SW 1271 (cell line): ENCODE data around the gene EMC1.
"Not testable (repeated sequence)": the region's sequence is repeated elsewhere in the genome, so short reads cannot be mapped to it uniquely, and the experiment has no call there.

Experiments
- DNase-seq, 2 experiments: peaks; one replicate each; lab custom pipeline; 2025; lab: John Stamatoyannopoulos, UW

The EMC1 gene

DNA sequence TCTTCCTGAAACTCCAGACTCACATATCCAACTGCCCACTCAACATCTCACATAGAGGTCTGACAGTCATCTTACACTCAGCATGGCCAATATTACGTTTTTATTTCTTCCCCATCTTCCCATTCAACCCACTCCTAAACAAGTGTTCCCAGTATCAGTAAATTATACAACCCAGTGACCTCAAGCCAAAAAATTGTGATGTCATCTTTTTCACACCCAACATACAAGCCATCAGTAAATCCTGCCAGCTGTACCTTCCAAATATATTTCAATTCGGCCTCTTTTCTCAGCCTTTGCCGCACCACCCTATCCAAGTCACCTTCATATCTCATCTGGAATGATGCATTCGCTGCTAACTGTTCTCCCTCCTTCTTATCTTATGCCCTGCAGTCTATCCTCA is 60.9 kb downstream of the EMC1 start:
- no peak for DNase-seq

DNA sequence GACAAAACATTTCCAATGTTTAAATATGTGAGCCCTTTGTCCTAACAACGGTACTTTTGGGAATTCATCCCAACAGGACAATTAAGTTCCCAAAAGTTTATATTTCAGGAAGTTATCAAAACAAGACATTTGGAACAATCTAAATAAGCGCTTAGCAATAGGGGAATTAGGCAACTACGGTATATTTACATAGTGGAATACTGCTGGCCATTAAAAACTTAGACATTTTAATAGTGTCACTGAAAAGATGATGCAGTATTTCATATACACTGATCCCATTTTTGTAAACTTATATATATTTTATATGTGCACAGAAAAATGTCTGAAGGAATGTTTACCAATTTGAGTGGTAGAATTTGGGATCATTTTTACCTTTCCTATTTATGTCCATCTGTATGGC is 62.1 kb downstream of the EMC1 start:
- DNase-seq: no peak

- DNase-seq: no peak
These were observed 63.5 kb downstream of the EMC1 start for GRCh38 chr1:19187852-19188251.

- DNase-seq: no peak
These were observed 65.3 kb downstream of the EMC1 start for GRCh38 chr1:19186001-19186400.

DNA sequence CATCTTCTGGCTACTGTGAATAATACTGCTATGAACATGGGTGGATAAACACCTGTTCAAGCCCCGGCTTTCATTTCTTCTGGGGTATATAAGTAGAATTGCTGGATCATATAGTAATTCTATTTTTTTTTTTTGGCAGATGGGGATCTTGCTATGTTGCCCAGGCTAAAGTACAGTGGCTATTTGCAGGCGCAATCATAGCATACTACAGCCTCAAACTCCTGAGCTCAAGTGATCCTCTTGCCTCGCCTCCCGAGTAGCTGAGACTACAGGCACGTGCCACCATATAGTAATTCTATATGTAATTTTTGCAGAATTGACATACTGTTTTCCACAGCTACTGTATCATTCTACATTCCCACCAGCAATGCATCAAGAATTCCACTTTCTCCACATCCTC is 69.1 kb downstream of the EMC1 start:
- DNase-seq: no peak

- DNase-seq: not testable (repeated sequence)
These were observed 71.1 kb downstream of the EMC1 start for GRCh38 chr1:19180265-19180657.

DNA sequence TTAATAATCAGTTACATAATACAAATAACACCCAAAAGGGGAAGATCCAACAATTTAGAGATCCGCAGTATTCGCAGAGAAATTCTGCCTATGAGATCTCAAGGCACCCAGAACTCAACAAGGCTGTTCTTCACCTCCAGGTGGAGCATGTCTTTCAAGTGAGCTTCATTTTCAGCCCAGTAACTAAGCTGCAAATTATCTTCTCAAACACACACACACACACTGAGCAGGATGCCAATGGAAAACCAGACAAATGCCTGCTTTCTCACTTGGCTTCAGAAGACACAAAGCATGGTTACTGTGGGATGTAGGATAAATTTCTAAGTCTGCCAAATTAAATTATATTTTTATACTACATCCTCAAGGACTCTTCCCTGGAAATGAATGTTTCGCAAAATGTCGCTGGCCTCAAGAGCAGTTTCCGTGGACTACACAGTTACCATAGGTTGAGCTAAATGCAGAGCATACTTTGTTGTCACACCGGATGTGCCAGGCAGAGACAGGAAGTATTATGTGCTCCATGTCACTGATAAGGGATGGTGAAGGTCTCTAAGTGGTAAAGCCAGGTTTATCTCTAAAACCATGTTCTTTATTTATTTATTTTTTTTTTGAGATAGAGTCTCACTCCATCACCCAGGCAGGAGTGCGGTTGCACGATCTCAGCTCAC is 71.6 kb downstream of the EMC1 start:
- peak in 1 of 2 experiments; percentile 15 for DNase-seq

DNA sequence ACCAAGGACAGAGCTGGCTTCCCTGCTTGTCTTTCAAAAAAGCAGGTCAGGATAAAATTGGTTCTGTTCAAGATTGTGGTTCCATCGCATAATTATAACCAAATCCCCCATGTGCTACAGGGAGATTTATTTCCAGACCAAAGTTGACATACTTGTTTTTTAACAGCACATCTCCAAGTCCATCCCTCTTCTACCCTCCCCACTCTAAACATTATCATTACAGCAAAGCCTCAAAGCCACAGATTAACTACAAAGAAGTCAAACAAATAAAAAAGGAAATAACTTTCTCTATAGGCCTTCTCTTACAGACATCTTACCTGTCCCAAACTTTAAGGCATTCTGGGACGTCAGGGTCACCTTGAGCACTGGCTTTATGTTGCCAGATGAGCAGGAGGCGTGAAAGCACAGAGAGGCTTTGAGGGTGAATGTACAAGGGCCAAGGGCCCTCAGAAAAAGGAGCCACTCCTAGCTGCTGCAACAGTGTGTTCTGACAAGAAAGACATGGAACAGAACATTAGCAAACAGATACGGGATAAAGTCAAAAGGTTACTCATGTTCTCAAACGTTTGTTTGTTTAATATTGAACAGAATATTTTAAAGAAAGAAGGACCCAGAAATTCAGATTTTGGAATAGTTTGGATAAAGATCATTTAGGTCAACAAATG is 72.5 kb downstream of the EMC1 start:
- DNase-seq: no peak

DNA sequence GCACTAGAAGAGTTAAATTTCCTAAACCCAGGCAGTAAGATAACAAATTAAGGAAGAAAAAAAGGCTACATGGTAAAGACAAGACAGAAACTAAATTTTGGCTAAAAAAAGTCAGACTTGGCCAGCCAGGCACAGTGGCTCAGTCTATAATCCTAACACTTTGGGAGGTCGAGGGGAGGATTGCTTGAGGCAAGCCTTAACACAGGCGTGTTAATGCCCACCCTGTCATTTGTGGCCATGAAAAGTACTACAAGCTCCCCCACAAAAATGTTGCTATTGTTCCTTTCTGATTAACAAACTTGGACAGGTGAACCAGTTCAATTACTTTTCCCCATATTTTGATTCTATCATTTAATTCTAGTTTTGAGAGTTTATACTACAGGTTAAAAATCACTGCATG is 73.5 kb downstream of the EMC1 start:
- DNase-seq: no peak

- no peak for DNase-seq
These were observed 81.7 kb downstream of the EMC1 start for GRCh38 chr1:19169642-19170041.

DNA sequence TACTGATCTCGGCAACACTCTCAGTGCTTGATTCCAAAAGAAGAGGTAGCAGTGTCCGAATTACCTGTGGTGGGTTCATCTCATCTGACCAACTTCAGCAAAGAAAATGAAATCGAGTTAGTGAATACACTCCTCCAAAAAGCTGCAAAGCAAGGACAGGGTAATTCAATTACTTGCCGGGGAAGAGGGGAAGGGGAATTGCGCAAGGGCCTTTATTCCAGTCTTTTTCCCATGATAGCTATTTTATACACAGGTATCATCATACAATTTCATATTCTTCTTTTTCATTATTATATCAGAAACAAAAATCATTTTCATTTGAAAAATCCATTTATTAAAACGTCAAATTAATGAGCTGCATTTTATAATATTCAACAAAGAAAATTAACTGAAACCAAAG is 84.2 kb downstream of the EMC1 start:
- no peak for DNase-seq

GRCh38 chr1:19166066-19166465 is 85.3 kb downstream of the EMC1 start:
- no peak for DNase-seq
